ENCODE measurements around the gene SV2C. TPM values are rescaled to one million over a fixed set of nuclear protein-coding genes. Genes with fewer than 3 reads are reported as not detected.

Gene SV2C
- total and polyA plus RNA-seq, 7 donors: 0.31 to 0.71 (median 0.55) TPM; not detected in 2

DNA sequence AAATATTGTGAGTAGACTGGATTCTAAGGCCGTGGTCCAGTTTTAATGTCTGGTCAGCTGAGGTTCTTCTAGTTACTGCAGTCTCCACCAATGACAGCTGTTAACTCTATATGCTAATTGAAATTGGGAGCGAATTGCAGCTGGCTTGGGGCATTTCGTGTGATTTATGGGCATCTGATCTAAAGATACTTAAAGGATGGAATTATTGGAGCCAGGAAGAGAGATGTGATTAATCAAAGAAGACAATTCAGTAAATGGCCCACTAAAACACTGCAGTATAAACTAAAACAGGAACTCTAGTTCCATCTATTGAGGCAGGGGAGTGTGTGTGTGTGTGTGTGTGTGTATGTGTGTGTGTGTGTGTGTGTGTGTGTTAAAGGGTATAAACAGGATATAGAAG is 162.4 kb downstream of the SV2C start:
- H3K4me1 ChIP-seq: no peaks in the 10 kb centered on the region
- H3K27me3 ChIP-seq: no peaks in the 10 kb centered on the region
- H3K36me3 ChIP-seq: no peaks in the 10 kb centered on the region
- H3K4me3 ChIP-seq: no peak overlapping the region
- WGBS, 2 donors: 83 to 85% methylated on average over 3 of the region's 3 CpGs
- no peaks in the 10 kb centered on the region for H3K9me3 ChIP-seq
- TF ChIP-seq POLR2A (IDR thresholded peaks at IDR 0.05) (no peak), POLR2AphosphoS5 (IDR thresholded peaks at IDR 0.05) (no peak), EP300 (IDR thresholded peaks at IDR 0.05) (no peak)
- TF ChIP-seq, protein P1, sequence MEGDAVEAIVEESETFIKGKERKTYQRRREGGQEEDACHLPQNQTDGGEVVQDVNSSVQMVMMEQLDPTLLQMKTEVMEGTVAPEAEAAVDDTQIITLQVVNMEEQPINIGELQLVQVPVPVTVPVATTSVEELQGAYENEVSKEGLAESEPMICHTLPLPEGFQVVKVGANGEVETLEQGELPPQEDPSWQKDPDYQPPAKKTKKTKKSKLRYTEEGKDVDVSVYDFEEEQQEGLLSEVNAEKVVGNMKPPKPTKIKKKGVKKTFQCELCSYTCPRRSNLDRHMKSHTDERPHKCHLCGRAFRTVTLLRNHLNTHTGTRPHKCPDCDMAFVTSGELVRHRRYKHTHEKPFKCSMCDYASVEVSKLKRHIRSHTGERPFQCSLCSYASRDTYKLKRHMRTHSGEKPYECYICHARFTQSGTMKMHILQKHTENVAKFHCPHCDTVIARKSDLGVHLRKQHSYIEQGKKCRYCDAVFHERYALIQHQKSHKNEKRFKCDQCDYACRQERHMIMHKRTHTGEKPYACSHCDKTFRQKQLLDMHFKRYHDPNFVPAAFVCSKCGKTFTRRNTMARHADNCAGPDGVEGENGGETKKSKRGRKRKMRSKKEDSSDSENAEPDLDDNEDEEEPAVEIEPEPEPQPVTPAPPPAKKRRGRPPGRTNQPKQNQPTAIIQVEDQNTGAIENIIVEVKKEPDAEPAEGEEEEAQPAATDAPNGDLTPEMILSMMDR (IDR thresholded peaks at IDR 0.05): no peak
- no peak for DNase-seq
- no peak overlapping the region for H3K27ac ChIP-seq
- intact Hi-C loops (cut with DNase I): no loop called here

GRCh38 chr5:76249621-76250020 is 166.4 kb downstream of the SV2C start:
- Histone ChIP-seq H3K4me1 (no peaks in the 10 kb centered on the region), H3K36me3 (no peaks in the 10 kb centered on the region), H3K27ac (no peak overlapping the region), H3K27me3 (peaks cover 0 to 5% (median 0%) of the 10 kb centered on the region in 3 donors), H3K9me3 (no peaks in the 10 kb centered on the region), H3K4me3 (no peak overlapping the region)
- intact Hi-C loops (cut with DNase I): no loop called here
- no peak for DNase-seq
- WGBS, 2 donors: 88 to 90% methylated on average over 7 of the region's 7 CpGs
- TF ChIP-seq POLR2A (IDR thresholded peaks at IDR 0.05): no peak
- TF ChIP-seq EP300 (IDR thresholded peaks at IDR 0.05): no peak
- TF ChIP-seq, protein P1 (IDR thresholded peaks at IDR 0.05): no peak
- no peak for TF ChIP-seq POLR2AphosphoS5 (IDR thresholded peaks at IDR 0.05)

DNA sequence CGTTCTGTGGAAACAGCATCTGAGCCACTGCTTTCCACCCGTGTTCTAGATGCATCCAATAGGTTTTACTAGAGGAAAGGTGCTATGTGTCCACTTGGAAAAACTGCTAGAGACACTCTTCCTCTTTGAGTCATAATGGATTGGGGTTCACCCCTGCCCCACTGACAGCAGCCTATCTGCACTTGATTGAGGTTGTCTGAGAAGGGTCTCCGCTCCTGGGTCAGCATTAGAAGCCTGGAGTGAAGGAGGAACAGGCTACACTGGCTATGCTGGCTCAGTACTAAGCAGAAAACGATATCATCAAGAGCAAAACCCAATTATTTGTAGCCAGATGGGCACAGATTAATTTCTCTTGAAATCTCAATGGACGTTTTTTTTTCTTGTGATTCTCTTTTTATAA is 167.3 kb downstream of the SV2C start:
- TF ChIP-seq EP300 (IDR thresholded peaks at IDR 0.05) (no peak), POLR2A (IDR thresholded peaks at IDR 0.05) (no peak), POLR2AphosphoS5 (IDR thresholded peaks at IDR 0.05) (no peak)
- TF ChIP-seq, protein P1 (IDR thresholded peaks at IDR 0.05): no peak
- no peaks in the 10 kb centered on the region for H3K4me1 ChIP-seq
- H3K36me3 ChIP-seq: no peaks in the 10 kb centered on the region
- no peaks in the 10 kb centered on the region for H3K9me3 ChIP-seq
- H3K27ac ChIP-seq: no peak overlapping the region
- H3K4me3 ChIP-seq: no peak overlapping the region
- intact Hi-C loops (cut with DNase I): no loop called here
- no peak for DNase-seq
- WGBS, 2 donors: 84 to 85% methylated on average over 5 of the region's 5 CpGs
- H3K27me3 ChIP-seq: peaks cover 0 to 5% (median 0%) of the 10 kb centered on the region in 3 donors

DNA sequence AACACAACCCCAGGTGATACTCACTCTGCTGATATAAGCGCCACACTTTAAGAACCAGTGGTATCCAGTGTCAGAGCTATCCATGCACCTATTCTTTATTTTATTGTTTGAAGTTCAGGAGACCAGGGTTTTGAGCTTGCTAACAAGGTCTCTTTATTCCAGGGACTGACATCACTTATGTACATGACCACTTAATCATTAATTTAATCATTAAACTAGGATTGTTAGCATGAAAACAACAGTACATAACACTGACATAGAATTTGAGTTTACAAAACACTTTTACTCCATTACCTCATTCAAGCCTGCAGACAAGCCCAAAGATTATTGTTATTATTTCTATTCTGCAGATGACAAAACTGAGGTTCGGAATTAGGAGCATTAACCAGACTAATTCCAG is 168.5 kb downstream of the SV2C start:
- no peaks in the 10 kb centered on the region for H3K36me3 ChIP-seq
- peaks cover 0 to 5% (median 0%) of the 10 kb centered on the region in 4 donors for H3K4me1 ChIP-seq
- TF ChIP-seq POLR2A (IDR thresholded peaks at IDR 0.05) (no peak), EP300 (IDR thresholded peaks at IDR 0.05) (no peak), POLR2AphosphoS5 (IDR thresholded peaks at IDR 0.05) (no peak)
- TF ChIP-seq, protein P1 (IDR thresholded peaks at IDR 0.05): no peak
- DNase-seq: no peak
- 97% methylated on average over 2 of the region's 2 CpGs for WGBS, 2 donors
- H3K27ac ChIP-seq: no peak overlapping the region
- H3K4me3 ChIP-seq: no peak overlapping the region
- intact Hi-C loops (cut with DNase I): no loop called here
- H3K9me3 ChIP-seq: no peaks in the 10 kb centered on the region
- H3K27me3 ChIP-seq: peaks cover 0 to 5% (median 0%) of the 10 kb centered on the region in 3 donors

- no peaks in the 10 kb centered on the region for H3K36me3 ChIP-seq
- DNase-seq: no peak
- no peaks in the 10 kb centered on the region for H3K9me3 ChIP-seq
- peaks cover 0 to 5% (median 0%) of the 10 kb centered on the region in 3 donors for H3K27me3 ChIP-seq
- TF ChIP-seq, protein P1 (IDR thresholded peaks at IDR 0.05): no peak
- TF ChIP-seq EP300 (IDR thresholded peaks at IDR 0.05): no peak
- TF ChIP-seq POLR2A (IDR thresholded peaks at IDR 0.05): no peak
- no peak for TF ChIP-seq POLR2AphosphoS5 (IDR thresholded peaks at IDR 0.05)
- WGBS, 2 donors: 39 to 69% methylated on average over 2 of the region's 2 CpGs
- intact Hi-C loops (cut with DNase I): no loop called here
- peaks cover 0 to 5% (median 0%) of the 10 kb centered on the region in 4 donors for H3K4me1 ChIP-seq
- H3K4me3 ChIP-seq: no peak overlapping the region
- no peak overlapping the region for H3K27ac ChIP-seq
Measured at GRCh38 chr5:76252437-76252836, 169.3 kb downstream of the SV2C start.

Measured in sigmoid colon (tissue), 7 donors.